Cerebellar nuclear complex (tissue), 1 donor: ENCODE measurements around the gene ELAVL4.

ENCODE experiments used
- DNase-seq, 2 experiments: peaks; one replicate each; lab custom pipeline; 2025; lab: John Stamatoyannopoulos, UW

ELAVL4 gene

GRCh38 chr1:50108497-50109059 lies at the start of gene ELAVL4:
TSS of gene ELAVL4 (plus strand) at chr1:50108920. CDS start at chr1:50109190, 270 bp downstream.
- peak; percentile 33 to 59 for DNase-seq

- DNase-seq: no peak
These were observed 48.4 kb upstream of the ELAVL4 start for GRCh38 chr1:50060279-50060678.

GRCh38 chr1:50066806-50067205 lies 41.9 kb upstream of the ELAVL4 start:
- DNase-seq: no peak

GRCh38 chr1:50074931-50075330 lies 33.8 kb upstream of the ELAVL4 start:
- no peak for DNase-seq

GRCh38 chr1:50077273-50077672 lies 31.4 kb upstream of the ELAVL4 start:
- no peak for DNase-seq

- no peak for DNase-seq
These were observed 27.7 kb upstream of the ELAVL4 start for GRCh38 chr1:50080904-50081586.

- no peak for DNase-seq
These were observed 24.3 kb upstream of the ELAVL4 start for GRCh38 chr1:50084389-50084788.

- DNase-seq: no peak
These were observed 17.7 kb upstream of the ELAVL4 start for GRCh38 chr1:50091068-50091467.

- no peak for DNase-seq
These were observed 13.0 kb upstream of the ELAVL4 start for GRCh38 chr1:50095716-50096115.

- no peak for DNase-seq
These were observed 11.6 kb upstream of the ELAVL4 start for GRCh38 chr1:50097021-50097679.

- DNase-seq: no peak
These were observed 10.9 kb upstream of the ELAVL4 start for GRCh38 chr1:50097791-50098190.

- no peak for DNase-seq
These were observed 10.1 kb upstream of the ELAVL4 start for GRCh38 chr1:50098591-50099021.

GRCh38 chr1:50099654-50100053 lies 9.1 kb upstream of the ELAVL4 start:
- DNase-seq: no peak

- DNase-seq: no peak
These were observed 5.1 kb upstream of the ELAVL4 start for GRCh38 chr1:50103615-50104081.

- DNase-seq: no peak
These were observed 3.3 kb upstream of the ELAVL4 start for GRCh38 chr1:50105433-50105832.

- no peak for DNase-seq
These were observed 2.5 kb upstream of the ELAVL4 start for GRCh38 chr1:50106095-50106761.

GRCh38 chr1:50109116-50109515 lies 396 bp downstream of the ELAVL4 start:
- DNase-seq: no peak

- DNase-seq: peak in 1 of 2 experiments; percentile 53
These were observed 941 bp downstream of the ELAVL4 start for GRCh38 chr1:50109647-50110075.

- DNase-seq: peak in 1 of 2 experiments; percentile 42
These were observed 1.4 kb downstream of the ELAVL4 start for GRCh38 chr1:50110151-50110550.

- peak in 1 of 2 experiments; percentile 13 for DNase-seq
These were observed 1.9 kb downstream of the ELAVL4 start for GRCh38 chr1:50110656-50111055.

- DNase-seq: no peak
These were observed 2.8 kb downstream of the ELAVL4 start for GRCh38 chr1:50111503-50111902.

GRCh38 chr1:50112193-50112592 lies 3.5 kb downstream of the ELAVL4 start:
- DNase-seq: no peak
